Heart right ventricle (tissue), 16 donors: ENCODE measurements around the gene SLC7A9. TPM values are rescaled to one million over a fixed set of nuclear protein-coding genes. Genes with fewer than 3 reads are reported as not detected.

ENCODE experiments used
- ATAC-seq, 8 donors: fragments of 200-7000 bp; cut with Tn5 transposase; one replicate each; pipeline ENCODE4 v1.9.1; 2020; ENCODE audit warnings: mild to moderate bottlenecking in 8 of 8, moderate library complexity in 8 of 8, moderate number of reproducible peaks in 1 of 8
- DNase-seq, 2 donors: peaks; one replicate each; pipeline ENCODE4 v3.0.0-alpha.2; 2020
- H3K27ac ChIP-seq, 10 donors: fragments of 200-600 bp; sonication (generic) in 2 of 10; one replicate each; pipeline versions ENCODE4 v1.5.0 to v1.8.0; 2020 to 2022; ENCODE audit warnings: mild to moderate bottlenecking in 3 of 10
- H3K27me3 ChIP-seq, 7 donors: fragments of 200-600 bp; one replicate each; pipeline ENCODE4 v1.8.0; 2021 to 2022; ENCODE audit warnings: mild to moderate bottlenecking in 2 of 7
- H3K36me3 ChIP-seq, 9 donors: fragments of 200-600 bp; sonication (generic) in 1 of 9; one replicate each; pipeline versions ENCODE4 v1.5.0 to v1.8.0; 2020 to 2022; ENCODE audit warnings: mild to moderate bottlenecking in 2 of 9
- H3K4me1 ChIP-seq, 9 donors: fragments of 200-600 bp; sonication (generic) in 1 of 9; one replicate each; pipeline versions ENCODE4 v1.5.0 to v1.8.0; 2020 to 2022; ENCODE audit warnings: mild to moderate bottlenecking in 4 of 9
- H3K4me3 ChIP-seq, 10 donors: fragments of 200-600 bp; sonication (generic) in 2 of 10; one replicate each; pipeline versions ENCODE4 v1.5.0 to v1.8.0; 2020 to 2022; ENCODE audit warnings: mild to moderate bottlenecking in 7 of 10, moderate library complexity in 2 of 10
- H3K9me3 ChIP-seq, 11 donors: fragments of 200-600 bp in 10 of 11; sonication (generic) in 2 of 11; one replicate each; pipeline versions ENCODE4 v1.5.0 to v1.8.0; 2013 to 2022; ENCODE audit warnings: mild to moderate bottlenecking in 2 of 11, control low read depth in 1 of 11, moderate library complexity in 1 of 11
- WGBS, 2 donors: extraction: QIAGEN DNeasy Blood & Tissue Kit; methylation state at CpG; one replicate each; pipeline ENCODE4 v1.1.7; 2013; ENCODE audit warnings: inconsistent platforms in 1 of 2; 5-methylcytosine and 5-hydroxymethylcytosine counted together
- intact Hi-C, 10 donors: fragments of 100-400 bp; cut with DNase I; formaldehyde crosslinking; loops; one replicate each; pipeline versions ENCODE4 v1.11.1 to v1.14.2; 2022
- polyA plus RNA-seq, 2 donors: library from polyadenylated mRNA; stranded (reverse); fragments of 200-250 nt; gene quantifications; one replicate each; pipeline ENCODE4 v1.2.3, GENCODE V29; 2013
- total RNA-seq, 10 donors: library from RNA; stranded (reverse); fragmentation: NEBNext Ultra II Directional in 3 of 10; extraction: Animal tissue kit (Norgen Biotek cat#: 25700) in 3 of 10; gene quantifications; one replicate each; pipeline versions ENCODE4 v1.2.1 to v1.2.4, GENCODE V29; 2021 to 2023
- TF ChIP-seq, protein P1 (sequence below), 9 donors: fragments of 200-600 bp; sonication (generic) in 2 of 9; IDR thresholded peaks; one replicate each; pipeline versions ENCODE4 v1.5.0 to v1.8.0; 2021 to 2022; ENCODE audit warnings: antibody characterized with exemption in 9 of 9, mild to moderate bottlenecking in 5 of 9, moderate library complexity in 1 of 9
- donor health status: Arrhythmogenic right ventricular cardiomyopathy.
- donor health status: ischemic (EF 13 %, LVEDD 7.1; RV severe dilation, severe dysfunction).
- donor health status: healthy with polysubstance abuse.
- donor health status: DM: no; HTN: yes; CAD: no.
- donor health status: DM: no; HTN: no; CAD: no.
- donor health status: ischemic (EF 25% LVEDD 6.9; RV normal size, moderate dysfunction).
- donor health status: ischemic (EF 25% LVEDD 5.7; RV mildly dilated, moderate dysfunction).
- donor health status: healthy.
- donor health status: DM: yes; HTN: yes; CAD: no.
- donor health status: Ischemic cardiomyopathy.
- donor health status: ischemic (EF 35%, LVEDD 5.7; RV mildly dilated, moderate dysfunction).
- donor health status: nonischemic (EF 11% LVEDD 7.7; RV severe dilation, severe dysfunction).
- donor health status: DM: yes; HTN: yes; CAD: no.
- donor health status: PGD.
- donor health status: ischemic (EF 29% LVEDD 5.4; RV normal size, mild dysfunction).
- donor health status: nonischemic (EF 23%, LVEDD 6.1; RV moderate dilation, normal function).

SLC7A9 gene
- total and polyA plus RNA-seq, 12 donors = 0.12 to 0.24 TPM; not detected in 10

DNA sequence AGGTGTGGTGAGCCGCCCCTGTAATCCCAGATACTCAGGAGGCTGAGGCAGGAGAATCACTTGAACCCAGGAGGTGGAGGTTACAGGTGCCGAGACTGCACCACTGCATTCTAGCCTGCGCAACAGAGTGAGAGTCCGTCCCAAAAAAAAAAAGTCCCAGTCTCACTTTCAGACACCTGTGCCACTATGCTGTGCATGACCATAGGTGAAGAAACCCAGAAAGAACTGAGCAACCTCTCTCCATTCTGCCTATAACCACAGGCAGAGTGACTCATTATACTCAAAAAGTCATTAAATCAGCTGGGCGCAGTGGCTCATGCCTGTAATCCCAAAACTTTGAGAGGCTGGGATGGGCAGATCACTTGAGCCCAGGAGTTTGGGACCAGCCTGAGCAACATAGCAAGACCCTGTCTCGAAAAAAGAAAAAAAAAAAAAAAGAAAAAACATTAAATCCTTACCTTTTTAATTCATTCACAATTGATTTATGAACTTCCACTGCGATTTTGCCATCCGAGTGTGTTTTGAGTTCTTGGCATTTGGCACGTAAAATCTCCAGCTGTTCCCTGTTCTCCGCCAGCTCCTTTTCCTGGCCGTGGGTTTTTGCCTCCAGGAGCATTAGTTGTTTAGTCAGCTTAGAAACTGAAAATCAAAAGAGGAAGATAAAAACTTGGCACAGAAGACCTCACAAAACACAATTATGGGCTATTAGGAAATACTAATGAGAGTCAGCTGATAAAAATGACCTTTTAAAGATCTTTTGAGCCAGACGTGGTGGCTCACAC is 45.5 kb upstream of the SLC7A9 start:
- DNase-seq (no peak), ATAC-seq (no peak)
- Histone ChIP-seq H3K36me3 (peaks cover 0 to 93% (median 37%) of the 10 kb centered on the region in 9 donors), H3K27ac (no peak overlapping the region), H3K4me1 (no peaks in the 10 kb centered on the region), H3K4me3 (no peak overlapping the region), H3K27me3 (no peaks in the 10 kb centered on the region), H3K9me3 (no peaks in the 10 kb centered on the region)
- TF ChIP-seq, protein P1, sequence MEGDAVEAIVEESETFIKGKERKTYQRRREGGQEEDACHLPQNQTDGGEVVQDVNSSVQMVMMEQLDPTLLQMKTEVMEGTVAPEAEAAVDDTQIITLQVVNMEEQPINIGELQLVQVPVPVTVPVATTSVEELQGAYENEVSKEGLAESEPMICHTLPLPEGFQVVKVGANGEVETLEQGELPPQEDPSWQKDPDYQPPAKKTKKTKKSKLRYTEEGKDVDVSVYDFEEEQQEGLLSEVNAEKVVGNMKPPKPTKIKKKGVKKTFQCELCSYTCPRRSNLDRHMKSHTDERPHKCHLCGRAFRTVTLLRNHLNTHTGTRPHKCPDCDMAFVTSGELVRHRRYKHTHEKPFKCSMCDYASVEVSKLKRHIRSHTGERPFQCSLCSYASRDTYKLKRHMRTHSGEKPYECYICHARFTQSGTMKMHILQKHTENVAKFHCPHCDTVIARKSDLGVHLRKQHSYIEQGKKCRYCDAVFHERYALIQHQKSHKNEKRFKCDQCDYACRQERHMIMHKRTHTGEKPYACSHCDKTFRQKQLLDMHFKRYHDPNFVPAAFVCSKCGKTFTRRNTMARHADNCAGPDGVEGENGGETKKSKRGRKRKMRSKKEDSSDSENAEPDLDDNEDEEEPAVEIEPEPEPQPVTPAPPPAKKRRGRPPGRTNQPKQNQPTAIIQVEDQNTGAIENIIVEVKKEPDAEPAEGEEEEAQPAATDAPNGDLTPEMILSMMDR (IDR thresholded peaks at IDR 0.05) = no peak
- intact Hi-C loops = no loop called here
- 88 to 96% methylated on average over 12 of the region's 12 CpGs for WGBS, 2 donors

DNA sequence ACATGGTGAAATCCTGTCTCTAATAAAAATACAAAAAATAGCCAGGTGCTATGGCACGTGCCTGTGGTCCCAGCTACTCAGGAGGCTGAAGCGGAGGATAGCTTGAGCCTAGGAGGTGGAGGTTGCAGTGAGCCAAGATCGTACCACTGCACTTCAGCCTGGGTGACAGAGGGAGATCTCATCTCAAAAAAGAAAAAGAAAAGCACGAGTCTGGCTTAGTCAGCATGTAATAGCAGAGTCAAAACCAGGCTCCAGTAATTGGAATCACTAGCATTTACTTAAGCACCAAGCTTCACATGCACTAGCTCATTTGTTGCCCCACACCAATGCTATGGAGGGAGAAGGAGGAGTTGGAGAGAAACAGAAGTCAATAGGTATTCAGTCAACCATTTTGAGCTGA is 41.9 kb upstream of the SLC7A9 start:
- 96 to 99% methylated on average over 4 of the region's 4 CpGs for WGBS, 2 donors
- TF ChIP-seq, protein P1 (IDR thresholded peaks at IDR 0.05) = no peak
- DNase-seq (no peak), ATAC-seq (no peak)
- Histone ChIP-seq H3K4me1 (no peaks in the 10 kb centered on the region), H3K9me3 (peaks cover 0 to 4% (median 0%) of the 10 kb centered on the region in 11 donors), H3K36me3 (peaks cover 0 to 93% (median 33%) of the 10 kb centered on the region in 9 donors), H3K27me3 (no peaks in the 10 kb centered on the region), H3K27ac (no peak overlapping the region), H3K4me3 (no peak overlapping the region)
- intact Hi-C loops = no loop called here

- TF ChIP-seq, protein P1 (IDR thresholded peaks at IDR 0.05) = no peak
- Histone ChIP-seq H3K36me3 (peaks cover 0 to 93% (median 27%) of the 10 kb centered on the region in 9 donors), H3K27ac (no peak overlapping the region), H3K27me3 (no peaks in the 10 kb centered on the region), H3K4me1 (no peaks in the 10 kb centered on the region), H3K9me3 (peaks cover 0 to 8% (median 2%) of the 10 kb centered on the region in 11 donors), H3K4me3 (no peak overlapping the region)
- no peak for ATAC-seq
- WGBS, 2 donors = 94 to 98% methylated on average over 5 of the region's 5 CpGs
- no peak for DNase-seq
- intact Hi-C loops = no loop called here
Observed at GRCh38 chr19:32910874-32911273, 41.3 kb upstream of the SLC7A9 start.

DNA sequence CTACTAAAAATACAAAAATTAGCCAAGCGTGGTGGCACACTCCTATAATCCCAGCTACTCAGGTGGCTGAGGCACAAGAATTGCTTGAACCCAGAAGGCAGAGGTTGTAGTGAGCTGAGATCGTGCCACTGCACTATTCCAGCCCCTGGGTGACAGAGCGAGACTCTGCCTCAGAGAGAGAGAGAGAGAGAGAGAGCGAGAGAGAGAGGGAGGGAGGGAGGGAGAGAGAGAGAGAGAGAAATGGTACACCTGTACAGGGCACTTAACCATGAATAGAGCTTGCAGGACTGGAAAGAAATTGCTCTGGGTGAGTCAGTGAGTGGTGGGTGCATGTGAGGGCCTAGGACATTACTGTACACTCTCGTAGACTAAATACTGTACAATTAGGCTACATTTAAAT is 40.5 kb upstream of the SLC7A9 start:
- ATAC-seq (no peak), DNase-seq (no peak)
- no peaks in the 10 kb centered on the region for H3K4me1 ChIP-seq
- H3K27me3 ChIP-seq = no peaks in the 10 kb centered on the region
- peaks cover 0 to 16% (median 8%) of the 10 kb centered on the region in 11 donors for H3K9me3 ChIP-seq
- no peak overlapping the region for H3K27ac ChIP-seq
- H3K4me3 ChIP-seq = no peak overlapping the region
- intact Hi-C loops = no loop called here
- WGBS, 2 donors = 94 to 97% methylated on average over 5 of the region's 5 CpGs
- peaks cover 0 to 90% (median 23%) of the 10 kb centered on the region in 9 donors for H3K36me3 ChIP-seq
- TF ChIP-seq, protein P1 (IDR thresholded peaks at IDR 0.05) = no peak
